Measurements from ENCODE around the gene PARD3B.

PARD3B gene

GRCh38 chr2:204772546-204772945, 227.3 kb downstream of the PARD3B start:
- DNase-seq = no peak

GRCh38 chr2:204775766-204776165, 230.5 kb downstream of the PARD3B start:
- DNase-seq = no peak

DNA sequence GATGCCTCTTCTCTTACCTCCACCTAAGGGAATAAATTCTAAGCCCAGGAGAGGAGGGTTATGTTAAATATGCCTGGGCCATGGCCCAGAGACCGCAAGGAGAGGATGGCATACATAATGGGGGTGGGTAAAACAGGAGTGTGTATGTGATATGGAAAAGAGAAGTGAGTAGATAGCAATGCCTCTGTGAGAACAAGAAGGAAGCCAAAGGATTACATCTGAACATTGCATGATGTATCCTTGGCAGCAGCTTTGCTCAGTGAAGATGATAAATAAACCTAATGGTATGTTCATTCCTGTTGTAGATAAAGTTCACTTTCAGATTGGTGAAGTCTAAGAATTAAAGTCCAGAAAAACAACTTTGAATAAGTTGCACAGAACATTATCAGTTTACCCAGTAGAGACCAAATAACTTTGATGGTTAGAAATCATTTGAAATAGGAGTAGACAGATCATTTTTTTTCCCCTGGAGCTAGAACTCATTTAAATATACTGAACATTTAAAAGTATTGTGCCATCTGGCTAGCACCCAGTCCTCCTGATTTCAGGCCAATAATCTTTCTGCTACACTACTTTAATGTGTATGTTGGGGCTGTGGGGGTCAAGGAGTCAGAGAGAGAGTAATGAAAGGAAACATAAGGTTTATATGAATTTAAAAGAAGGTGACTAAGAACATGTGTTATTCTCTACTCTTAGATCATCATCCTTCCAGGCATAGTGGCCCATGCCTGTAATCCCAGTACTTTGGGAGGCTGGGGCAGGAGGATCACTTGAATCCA, 231.7 kb downstream of the PARD3B start:
- DNase-seq = no peak

GRCh38 chr2:204779771-204780170, 234.5 kb downstream of the PARD3B start:
- no peak for DNase-seq

- DNase-seq = no peak
Measured at GRCh38 chr2:204781941-204782340, 236.7 kb downstream of the PARD3B start.

- no peak for DNase-seq
Measured at GRCh38 chr2:204790076-204790475, 244.8 kb downstream of the PARD3B start.

GRCh38 chr2:204791230-204791629, 246.0 kb downstream of the PARD3B start:
- no peak for DNase-seq

GRCh38 chr2:204794624-204795023, 249.3 kb downstream of the PARD3B start:
- DNase-seq = no peak

DNA sequence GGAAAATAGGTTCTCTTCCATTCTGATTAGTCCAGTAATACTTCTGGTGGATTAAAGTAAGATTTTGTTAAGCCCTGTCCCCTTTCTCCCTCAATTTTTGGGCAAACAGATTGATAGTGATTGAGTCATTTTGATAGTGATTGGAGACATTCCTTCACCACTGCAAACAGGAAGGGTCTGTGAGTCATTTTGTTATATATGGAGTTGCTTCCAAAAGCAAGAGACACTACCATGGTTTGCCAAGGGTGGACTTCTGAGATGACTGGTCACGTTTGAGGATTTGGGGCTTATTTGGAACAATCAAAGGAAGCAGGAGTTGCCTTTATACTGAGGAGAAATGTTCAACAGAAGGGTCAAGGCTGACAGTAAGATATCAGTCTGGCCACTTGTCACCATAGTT, 249.9 kb downstream of the PARD3B start:
- DNase-seq = no peak

GRCh38 chr2:204796581-204796980, 251.3 kb downstream of the PARD3B start:
- no peak for DNase-seq

DNA sequence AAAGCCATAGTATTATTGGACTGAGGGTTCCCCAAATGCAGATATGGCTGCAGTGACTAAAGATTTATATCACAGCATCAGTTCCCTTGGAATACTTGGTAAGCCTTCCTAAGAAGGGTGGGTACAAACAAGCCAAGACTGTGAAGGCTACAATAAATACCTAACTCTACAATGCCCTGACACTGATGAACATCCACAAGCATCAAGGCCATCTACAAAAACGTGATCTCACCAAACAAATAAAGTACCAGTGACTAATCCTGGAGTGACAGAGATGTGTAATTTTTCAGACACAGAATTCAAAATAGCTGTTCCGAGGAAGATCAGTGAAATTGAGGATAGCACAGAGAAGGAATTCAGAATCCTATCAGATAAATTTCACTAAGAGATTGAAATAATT, 254.5 kb downstream of the PARD3B start:
- no peak for DNase-seq

GRCh38 chr2:204808494-204808893, 263.2 kb downstream of the PARD3B start:
- DNase-seq = no peak

DNA sequence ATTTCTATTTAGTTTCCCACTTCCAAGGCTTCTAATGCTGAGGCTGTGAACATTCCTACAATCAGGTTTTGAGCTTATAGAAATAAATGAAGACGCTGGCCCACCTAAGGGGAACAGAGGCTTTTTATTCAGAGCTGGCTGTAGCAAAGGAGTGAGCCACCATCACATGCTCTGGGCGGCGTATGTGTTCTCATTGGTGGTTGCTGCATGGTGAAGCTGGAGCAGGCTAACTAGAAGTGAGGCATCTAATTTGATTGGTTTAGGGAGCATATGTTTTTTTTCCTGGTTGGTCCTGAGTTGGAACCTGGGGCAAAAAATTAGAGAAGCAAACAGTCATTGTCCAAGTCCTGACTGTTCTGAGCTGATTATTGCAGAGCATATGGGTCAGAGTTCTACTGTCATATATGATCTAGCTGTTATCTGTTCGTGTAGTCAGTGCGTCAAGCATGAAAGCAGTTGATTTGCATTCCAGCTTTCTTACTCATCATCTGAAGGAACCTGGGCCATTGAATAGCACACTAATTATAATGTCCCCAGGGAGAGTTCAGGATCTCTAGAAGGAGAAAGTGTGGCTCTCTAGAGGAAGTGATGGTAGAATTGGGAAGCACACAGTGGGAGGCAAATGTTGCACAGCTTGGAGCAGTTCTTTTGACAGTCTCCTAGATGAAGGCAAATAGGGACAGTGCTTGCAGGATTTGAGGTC, 279.6 kb downstream of the PARD3B start:
- DNase-seq = no peak

DNA sequence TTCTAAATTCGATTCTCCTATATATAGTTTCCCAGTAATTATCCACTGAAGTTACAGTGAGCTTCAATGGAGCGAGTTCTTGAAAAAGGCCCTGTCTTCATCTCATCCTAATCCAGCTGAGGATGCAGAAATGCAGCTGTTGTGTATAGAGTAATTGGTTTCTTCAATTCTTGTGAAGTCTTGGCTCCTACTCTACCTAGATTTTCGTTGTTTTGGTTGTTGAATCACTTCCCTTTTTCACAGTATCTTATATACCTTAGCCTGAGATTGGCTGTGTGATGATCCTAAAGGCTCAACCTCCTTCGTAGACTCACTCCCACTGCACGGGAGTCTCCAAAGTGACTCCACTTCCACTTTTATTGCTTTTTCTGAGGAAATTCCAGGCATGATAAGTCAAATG, 280.4 kb downstream of the PARD3B start:
- no peak for DNase-seq

- DNase-seq = no peak
Measured at GRCh38 chr2:204827701-204828590, 282.7 kb downstream of the PARD3B start.

GRCh38 chr2:204834716-204835384, 289.6 kb downstream of the PARD3B start:
- DNase-seq = no peak

- no peak for DNase-seq
Measured at GRCh38 chr2:204835786-204836185, 290.5 kb downstream of the PARD3B start.

- no peak for DNase-seq
Measured at GRCh38 chr2:204840504-204840903, 295.2 kb downstream of the PARD3B start.

- no peak for DNase-seq
Measured at GRCh38 chr2:204842068-204842467, 296.8 kb downstream of the PARD3B start.

DNA sequence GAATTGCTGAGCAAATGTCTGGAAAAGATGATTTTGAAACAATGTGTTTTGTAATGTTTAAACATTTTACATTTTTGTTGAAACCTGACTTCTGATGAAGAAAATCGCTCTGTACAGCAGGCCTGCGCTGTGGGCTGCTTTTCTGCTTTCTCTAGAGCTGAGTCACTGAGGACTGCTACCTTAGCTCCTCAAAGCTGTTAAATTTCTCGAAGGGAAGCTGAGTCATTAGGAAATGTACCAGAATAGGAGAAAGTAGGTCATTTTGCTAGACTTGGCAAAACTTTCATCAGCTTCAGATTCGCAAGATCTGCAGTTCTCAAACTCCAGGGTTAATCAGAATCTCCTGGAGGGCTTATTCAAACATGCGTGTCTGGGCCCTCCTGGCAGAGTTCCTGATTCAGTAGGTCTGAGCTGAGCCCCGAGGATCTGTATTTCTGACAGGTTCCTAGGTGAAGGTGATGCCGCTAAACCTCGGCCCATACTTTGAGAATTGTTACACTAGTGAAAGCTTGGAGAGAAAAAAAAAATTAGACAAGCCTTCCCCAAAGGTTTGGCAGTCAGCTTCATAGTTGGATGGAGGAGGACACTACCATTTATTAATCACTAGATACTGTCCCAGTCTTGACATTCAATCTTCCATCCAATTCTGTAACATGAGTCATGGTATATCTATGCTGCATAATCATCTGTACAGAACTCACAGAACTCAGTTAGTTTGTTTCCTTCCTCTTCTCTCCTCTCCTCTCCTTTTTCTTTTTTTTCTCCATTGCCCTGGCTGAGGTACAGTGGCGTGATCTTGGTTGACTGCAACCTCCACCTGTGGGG, 297.6 kb downstream of the PARD3B start:
- no peak for DNase-seq

- DNase-seq = no peak
Measured at GRCh38 chr2:204846471-204846870, 301.2 kb downstream of the PARD3B start.

GRCh38 chr2:204849892-204850291, 304.6 kb downstream of the PARD3B start:
- DNase-seq = no peak
